ENCODE measurements around the gene NUDC.

Gene NUDC

DNA sequence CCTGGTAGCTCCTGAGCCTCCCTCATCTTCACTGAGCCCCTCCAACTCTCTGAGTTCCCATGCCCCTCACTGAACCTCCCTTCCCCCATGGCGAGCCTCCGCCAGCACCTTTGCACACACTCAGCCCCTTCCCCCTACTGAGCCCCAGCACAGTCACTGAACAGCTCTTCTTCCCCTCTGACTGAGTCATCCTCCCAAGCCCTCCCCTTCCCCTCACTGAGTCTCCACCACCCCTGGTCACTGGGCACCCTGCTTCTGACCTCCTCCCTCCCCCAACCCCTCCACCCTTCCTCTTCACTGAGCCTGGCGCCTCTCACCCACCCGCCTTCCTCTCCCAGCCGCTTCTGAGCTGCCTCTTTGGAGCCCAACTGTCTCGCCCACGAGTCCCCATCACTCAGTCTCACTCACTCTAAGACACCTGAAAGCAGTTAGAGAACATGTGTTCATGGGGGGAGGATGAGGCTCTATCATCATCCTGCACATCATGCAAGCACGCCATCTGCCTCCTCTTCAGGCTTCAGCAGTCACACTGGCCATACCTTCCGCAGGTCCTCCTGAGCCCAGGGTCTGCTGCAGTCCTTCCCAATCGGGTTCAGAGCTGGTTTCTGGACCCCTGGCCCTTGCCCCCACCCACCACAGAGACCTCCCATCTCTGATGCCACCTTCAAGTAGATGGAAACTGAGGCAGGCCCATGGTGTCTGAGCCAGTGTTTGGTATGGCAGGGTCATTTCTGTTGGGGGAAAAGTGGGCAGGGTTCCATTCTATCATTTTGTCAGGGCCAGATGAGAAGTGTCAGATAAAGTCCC lies 70.0 kb downstream of the NUDC start:
- no peak for DNase-seq (ENCODE audit: low spot score)

GRCh38 chr1:26993237-26994019 lies 71.9 kb downstream of the NUDC start, which contains the start of gene TRNP1:
Gene TRNP1 (plus strand): TSS chr1:26993692. CDS start chr1:26993787, 95 bp downstream.
- peak; percentile 81 for DNase-seq (ENCODE audit: low spot score)

GRCh38 chr1:26994020-26994786 lies 72.7 kb downstream of the NUDC start:
- DNase-seq (ENCODE audit: low spot score) = no peak

DNA sequence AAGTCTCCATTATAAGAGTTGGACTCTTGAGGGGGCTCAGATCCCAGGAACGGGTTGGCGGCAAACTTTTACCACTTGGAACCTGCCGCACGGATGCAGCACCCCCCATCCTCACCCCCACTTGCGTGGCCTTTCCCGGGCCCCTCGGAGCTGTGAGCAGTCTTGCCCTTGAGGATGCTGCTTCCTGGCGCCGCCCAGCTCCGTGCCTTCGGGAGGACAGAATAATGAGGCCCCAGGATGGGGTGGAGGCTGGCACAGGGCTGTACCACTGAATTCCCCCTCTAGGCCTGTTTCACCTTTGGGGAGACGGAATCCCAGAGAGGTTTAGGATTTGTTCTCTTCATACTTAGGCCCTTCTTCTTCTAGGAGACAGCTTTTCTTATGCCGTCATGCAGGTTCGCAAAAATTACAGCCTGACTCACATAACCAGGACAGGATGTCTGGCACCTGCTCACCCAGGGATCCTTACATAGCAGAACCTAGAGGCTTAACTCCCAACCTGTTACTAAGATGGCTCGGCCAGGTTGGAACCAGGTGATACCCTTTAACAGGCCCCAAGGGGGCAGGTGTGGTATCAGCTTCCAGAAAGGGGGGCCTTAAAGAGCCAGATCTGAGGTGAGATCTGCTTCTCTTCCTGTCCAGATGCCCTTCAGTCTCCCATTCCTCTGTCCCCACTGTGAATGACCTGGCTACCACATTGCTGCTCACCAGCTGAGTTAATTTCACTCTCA lies 73.4 kb downstream of the NUDC start:
- no peak for DNase-seq (ENCODE audit: low spot score)

DNA sequence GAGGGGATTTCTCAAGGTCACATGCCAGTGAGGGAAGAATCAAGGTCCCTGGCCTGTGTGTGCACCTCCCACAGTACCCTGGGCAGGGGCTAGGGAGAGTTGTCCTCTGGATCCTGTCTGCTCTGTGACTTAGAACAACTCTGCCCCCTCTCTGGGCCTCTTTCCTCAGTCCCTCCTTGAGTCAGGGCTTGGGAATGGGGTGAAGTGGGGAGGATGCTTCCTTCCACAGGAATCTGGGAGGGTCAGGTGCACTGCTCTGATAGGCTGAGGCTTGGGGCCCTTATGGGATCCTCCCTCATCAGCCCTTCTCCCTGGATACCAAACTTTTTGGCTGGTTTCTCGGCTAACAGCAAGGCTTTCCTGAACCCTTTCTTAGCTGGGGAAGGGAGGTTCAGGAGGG lies 74.5 kb downstream of the NUDC start:
- no peak for DNase-seq (ENCODE audit: low spot score)
